Ovary (tissue), 3 donors: Measurements from ENCODE around the gene FXYD1.

Experiments used
- CTCF ChIP-seq, 3 donors: fragments of 450-650 bp in 2 of 3; fragments of 200-600 bp in 1 of 3; IDR thresholded peaks; one replicate each; pipeline versions ENCODE4 v1.5.1 to v1.8.0; 2016 to 2022; ENCODE audit warnings: antibody characterized with exemption in 3 of 3, mild to moderate bottlenecking in 1 of 3
- EP300 ChIP-seq: sonication (generic); formaldehyde crosslinking; IDR thresholded peaks from one replicate; pipeline ENCODE4 v1.6.1; 2017; ENCODE audit warnings: antibody characterized with exemption
- POLR2A ChIP-seq: fragments of 450-650 bp; IDR thresholded peaks from one replicate; pipeline ENCODE4 v1.6.1; 2017; ENCODE audit warnings: antibody characterized with exemption, mild to moderate bottlenecking, moderate library complexity
- donor health status: DM: no; HTN: no; CAD: no.

GRCh38 chr19:35142606-35143230 lies 4.1 kb downstream of the FXYD1 start:
- TF ChIP-seq CTCF (IDR thresholded peaks at IDR 0.05) = no peak
- TF ChIP-seq POLR2A = no peak
- TF ChIP-seq EP300 = no peak
